Measurements from ENCODE around the gene CARS1.
"Not testable (repeated sequence)": the region's sequence is repeated elsewhere in the genome, so short reads cannot be mapped to it uniquely, and the experiment has no call there.

The CARS1 gene

DNA sequence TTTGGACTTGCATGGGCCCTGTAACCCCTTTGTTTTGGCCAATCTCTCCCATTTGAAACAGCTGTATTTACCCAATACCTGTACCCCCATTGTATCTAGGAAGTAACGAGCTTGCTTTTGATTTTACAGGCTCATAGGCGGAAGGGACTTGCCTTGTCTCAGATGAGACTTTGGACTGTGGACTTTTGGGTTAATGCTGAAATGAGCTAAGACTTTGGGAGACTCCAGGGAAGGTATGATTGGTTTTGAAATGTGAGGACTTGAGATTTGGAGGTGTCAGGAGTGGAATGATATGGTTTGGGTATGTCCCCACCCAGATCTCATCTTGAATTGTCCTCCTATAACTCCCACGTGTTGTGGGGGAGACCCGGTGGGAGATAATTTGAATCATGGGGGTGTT lies 6.2 kb upstream of the CARS1 start:
- H3K4me1 ChIP-seq (ENCODE audit: insufficient read depth, insufficient read length); H3K27me3 ChIP-seq (ENCODE audit: insufficient read depth, insufficient read length); H3K36me3 ChIP-seq (ENCODE audit: insufficient read depth, insufficient read length, low read length); H3K4me3 ChIP-seq (ENCODE audit: insufficient read length, low read depth); DNase-seq (ENCODE audit: low read depth, low spot score); H3K9ac ChIP-seq (ENCODE audit: insufficient read length, low read depth): not testable (repeated sequence)
- H3K9me3 ChIP-seq (ENCODE audit: insufficient read depth, low read length) = peaks cover 37% of the 10 kb centered on the region

DNA sequence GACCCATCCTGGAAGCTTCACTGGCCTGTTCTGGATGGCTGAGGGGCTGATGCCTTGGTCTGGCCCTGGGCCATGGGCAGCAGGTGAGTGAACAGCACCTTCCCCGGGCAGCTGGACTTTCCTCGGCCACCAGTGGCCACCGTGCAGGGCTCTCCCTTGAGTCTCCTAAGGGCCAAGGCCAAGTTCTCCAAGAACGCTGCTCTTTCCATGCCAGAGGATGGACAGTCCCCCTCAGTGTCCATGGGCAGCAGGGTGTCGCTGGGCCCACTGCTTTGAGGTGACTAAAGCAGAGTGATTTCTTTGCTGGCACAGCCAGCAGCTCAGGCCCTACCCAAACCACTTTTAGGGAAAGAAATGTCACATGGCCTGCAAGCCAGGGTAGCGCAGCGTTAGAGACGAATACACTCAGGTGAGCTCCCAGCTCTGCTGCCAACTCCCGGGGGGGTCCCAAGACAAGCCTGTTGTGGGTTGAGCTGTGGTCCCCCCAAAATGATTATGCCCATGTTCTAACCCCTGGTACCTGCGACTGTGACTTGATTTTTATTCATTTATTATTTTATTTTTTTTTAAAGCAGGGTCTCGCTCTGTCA lies 3.3 kb upstream of the CARS1 start:
- peaks cover 4% of the 10 kb centered on the region for H3K36me3 ChIP-seq (ENCODE audit: insufficient read depth, insufficient read length, low read length)
- no peak overlapping the region for H3K4me3 ChIP-seq (ENCODE audit: insufficient read length, low read depth)
- TF ChIP-seq SUZ12 (IDR thresholded peaks at IDR 0.05; ENCODE audit: extremely low read depth, insufficient read depth, insufficient read length) = no peak
- no peak for TF ChIP-seq ZNF274 (IDR thresholded peaks at IDR 0.05; ENCODE audit: low read depth, low read length)
- TF ChIP-seq YY1 (IDR thresholded peaks at IDR 0.05; ENCODE audit: insufficient read depth, insufficient read length) = no peak
- H3K9me3 ChIP-seq (ENCODE audit: insufficient read depth, low read length) = peaks cover 20% of the 10 kb centered on the region
- H3K27me3 ChIP-seq (ENCODE audit: insufficient read depth, insufficient read length) = no peaks in the 10 kb centered on the region
- peaks cover 15% of the 10 kb centered on the region for H3K4me1 ChIP-seq (ENCODE audit: insufficient read depth, insufficient read length)
- H3K9ac ChIP-seq (ENCODE audit: insufficient read length, low read depth) = no peak overlapping the region
- no peak for DNase-seq (ENCODE audit: low read depth, low spot score)

DNA sequence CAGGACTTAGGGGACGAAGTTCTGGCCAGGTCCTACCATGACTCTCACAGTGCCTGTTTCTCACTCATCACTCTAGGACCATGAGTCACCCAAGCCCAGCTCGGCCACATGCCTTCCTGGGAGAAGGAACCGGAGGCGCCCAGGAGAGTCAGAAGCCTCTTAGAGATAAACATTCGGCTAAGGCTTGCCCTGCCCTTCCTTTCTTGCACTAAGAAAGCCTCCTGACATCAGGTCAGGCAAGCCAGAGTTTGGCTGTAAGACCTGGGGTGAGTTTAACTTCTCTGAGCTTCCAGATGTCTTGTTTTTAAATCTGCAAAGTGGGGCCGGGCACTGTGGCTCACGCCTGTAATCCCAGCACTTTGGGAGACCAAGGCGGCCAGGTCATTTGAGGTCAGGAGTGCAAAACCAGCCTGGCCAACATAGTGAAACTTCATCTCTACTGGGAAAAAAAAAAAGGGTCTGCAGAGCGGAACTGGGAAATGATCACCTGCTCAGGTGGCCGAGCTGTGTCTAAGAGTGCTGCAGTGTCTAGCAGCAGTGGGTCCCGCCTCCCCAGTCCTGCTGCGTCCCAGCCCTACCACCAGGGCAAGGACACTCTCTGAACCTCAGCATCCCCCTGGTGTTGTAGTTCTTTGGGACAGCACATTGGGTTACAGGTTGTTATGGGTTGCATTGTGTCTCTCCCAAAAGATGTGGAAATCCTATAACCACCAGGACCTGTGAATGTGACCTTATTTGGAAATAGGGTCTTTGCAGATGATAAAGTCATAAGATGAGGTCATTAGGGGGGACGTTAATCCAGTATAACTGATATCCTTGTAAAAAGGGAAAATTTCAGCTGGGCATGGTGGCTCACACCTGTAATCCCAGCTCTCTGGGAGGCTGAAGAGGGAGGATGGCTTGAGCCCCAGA lies 1.8 kb upstream of the CARS1 start:
- no peak for TF ChIP-seq ZNF274 (IDR thresholded peaks at IDR 0.05; ENCODE audit: low read depth, low read length)
- TF ChIP-seq SUZ12 (IDR thresholded peaks at IDR 0.05; ENCODE audit: extremely low read depth, insufficient read depth, insufficient read length) = no peak
- no peak for TF ChIP-seq YY1 (IDR thresholded peaks at IDR 0.05; ENCODE audit: insufficient read depth, insufficient read length)
- peak; percentile 11 for DNase-seq (ENCODE audit: low read depth, low spot score)
- Histone ChIP-seq H3K27me3 (ENCODE audit: insufficient read depth, insufficient read length) (no peaks in the 10 kb centered on the region), H3K9me3 (ENCODE audit: insufficient read depth, low read length) (peaks cover 6% of the 10 kb centered on the region; the same call in 1 of the 2 replicates), H3K4me1 (ENCODE audit: insufficient read depth, insufficient read length) (peaks cover 15% of the 10 kb centered on the region), H3K9ac (ENCODE audit: insufficient read length, low read depth) (no peak overlapping the region), H3K36me3 (ENCODE audit: insufficient read depth, insufficient read length, low read length) (peaks cover 15% of the 10 kb centered on the region), H3K4me3 (ENCODE audit: insufficient read length, low read depth) (no peak overlapping the region)

DNA sequence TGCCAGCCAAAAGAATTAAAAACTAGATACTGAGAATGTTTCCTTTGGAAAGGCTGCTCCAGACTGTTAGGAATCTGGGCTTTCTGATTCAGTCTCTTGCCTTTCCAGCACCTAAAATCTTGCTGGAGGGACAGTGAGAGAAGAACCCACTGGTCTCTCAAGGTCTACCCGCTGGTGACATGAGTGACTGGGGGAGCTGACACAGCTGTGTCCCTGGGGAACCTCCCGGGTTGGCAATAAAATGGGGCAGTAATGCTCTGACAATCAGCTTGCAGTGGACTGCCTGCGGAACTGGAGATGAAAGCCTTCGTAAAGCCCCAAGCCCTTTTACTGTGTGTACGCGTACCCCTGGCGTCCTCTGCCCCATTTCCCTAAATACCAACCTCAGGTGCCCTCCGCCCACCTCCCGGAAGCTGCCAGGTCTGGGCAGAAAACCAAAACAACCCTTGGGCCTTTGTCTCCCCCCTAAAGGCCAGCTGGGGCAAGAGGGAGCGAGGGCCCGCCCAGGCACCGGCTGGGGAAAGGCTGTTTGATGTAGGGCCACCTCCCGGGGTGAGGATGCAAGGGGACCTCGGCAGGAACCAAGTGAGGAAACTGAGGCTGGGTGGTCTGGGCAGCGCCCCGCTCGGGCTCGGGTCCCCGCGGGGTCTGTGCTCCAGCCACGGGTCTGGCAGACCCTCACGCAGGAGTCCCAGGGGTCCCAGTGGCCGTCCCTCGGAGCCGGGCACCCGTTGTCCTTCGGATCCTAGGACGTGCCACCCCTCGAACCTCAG lies 741 bp downstream of the CARS1 start:
- no peaks in the 10 kb centered on the region for H3K9me3 ChIP-seq (ENCODE audit: insufficient read depth, low read length)
- H3K4me3 ChIP-seq (ENCODE audit: insufficient read length, low read depth) = peak overlapping the region; percentile 93
- TF ChIP-seq YY1 (IDR thresholded peaks at IDR 0.05; ENCODE audit: insufficient read depth, insufficient read length) (no peak), SUZ12 (IDR thresholded peaks at IDR 0.05; ENCODE audit: extremely low read depth, insufficient read depth, insufficient read length) (no peak), ZNF274 (IDR thresholded peaks at IDR 0.05; ENCODE audit: low read depth, low read length) (no peak)
- H3K36me3 ChIP-seq (ENCODE audit: insufficient read depth, insufficient read length, low read length) = peaks cover 37% of the 10 kb centered on the region
- H3K27me3 ChIP-seq (ENCODE audit: insufficient read depth, insufficient read length) = no peaks in the 10 kb centered on the region
- H3K4me1 ChIP-seq (ENCODE audit: insufficient read depth, insufficient read length) = peaks cover 12% of the 10 kb centered on the region
- peak overlapping the region; percentile 95 for H3K9ac ChIP-seq (ENCODE audit: insufficient read length, low read depth)
- DNase-seq (ENCODE audit: low read depth, low spot score) = no peak

DNA sequence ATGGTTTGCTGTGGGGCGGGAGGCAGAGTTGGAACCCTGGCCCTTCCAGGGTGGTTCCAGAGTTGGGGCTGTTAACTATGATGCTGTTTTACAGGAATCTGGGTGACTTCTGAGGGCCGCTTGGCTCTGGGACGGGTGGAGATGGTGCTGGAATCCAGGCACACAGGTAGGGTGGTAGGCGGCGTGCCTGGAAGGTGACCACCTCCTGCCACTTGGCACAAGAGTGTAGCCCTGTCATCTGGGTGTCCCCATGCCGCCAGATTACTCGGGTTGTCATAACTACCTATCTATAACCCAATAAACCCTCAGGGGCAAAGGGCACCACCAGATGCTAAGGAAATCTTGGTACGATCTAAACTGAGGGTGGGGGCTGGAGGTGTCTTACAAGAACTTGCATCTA lies 1.3 kb downstream of the CARS1 start:
- H3K9ac ChIP-seq (ENCODE audit: insufficient read length, low read depth) = peak overlapping the region; percentile 95
- peaks cover 14% of the 10 kb centered on the region for H3K4me1 ChIP-seq (ENCODE audit: insufficient read depth, insufficient read length)
- TF ChIP-seq SUZ12 (IDR thresholded peaks at IDR 0.05; ENCODE audit: extremely low read depth, insufficient read depth, insufficient read length) (no peak), YY1 (IDR thresholded peaks at IDR 0.05; ENCODE audit: insufficient read depth, insufficient read length) (no peak)
- H3K27me3 ChIP-seq (ENCODE audit: insufficient read depth, insufficient read length) = no peaks in the 10 kb centered on the region
- peaks cover 38% of the 10 kb centered on the region for H3K36me3 ChIP-seq (ENCODE audit: insufficient read depth, insufficient read length, low read length)
- peak overlapping the region; percentile 93 for H3K4me3 ChIP-seq (ENCODE audit: insufficient read length, low read depth)
- no peaks in the 10 kb centered on the region for H3K9me3 ChIP-seq (ENCODE audit: insufficient read depth, low read length)
- DNase-seq (ENCODE audit: low read depth, low spot score) = no peak

DNA sequence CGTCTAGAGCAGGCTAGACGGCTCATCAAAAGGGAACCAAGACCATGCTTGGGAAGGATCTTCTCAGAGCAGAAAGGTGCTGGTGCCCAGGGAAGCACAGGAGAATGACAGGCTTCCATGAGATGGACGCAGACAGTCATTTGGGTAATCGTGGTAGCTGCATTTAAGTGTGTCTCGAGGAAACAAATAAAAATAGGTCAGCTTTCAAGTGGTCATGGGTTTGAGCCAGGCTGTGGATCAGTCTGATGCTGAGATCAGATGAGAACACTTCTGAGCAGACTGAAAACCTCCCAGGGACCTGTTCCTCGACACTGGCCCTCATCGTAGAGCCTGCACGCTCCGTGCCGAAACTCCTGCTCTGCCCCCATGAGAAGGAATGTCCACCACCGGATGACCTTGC lies 4.7 kb downstream of the CARS1 start:
- Histone ChIP-seq H3K4me1 (ENCODE audit: insufficient read depth, insufficient read length) (peaks cover 27% of the 10 kb centered on the region), H3K4me3 (ENCODE audit: insufficient read length, low read depth) (no peak overlapping the region), H3K9me3 (ENCODE audit: insufficient read depth, low read length) (no peaks in the 10 kb centered on the region), H3K9ac (ENCODE audit: insufficient read length, low read depth) (peak overlapping the region; percentile 6), H3K27me3 (ENCODE audit: insufficient read depth, insufficient read length) (no peaks in the 10 kb centered on the region), H3K36me3 (ENCODE audit: insufficient read depth, insufficient read length, low read length) (peaks cover 61% of the 10 kb centered on the region)
- DNase-seq (ENCODE audit: low read depth, low spot score) = no peak
- TF ChIP-seq YY1 (IDR thresholded peaks at IDR 0.05; ENCODE audit: insufficient read depth, insufficient read length) (no peak), SUZ12 (IDR thresholded peaks at IDR 0.05; ENCODE audit: extremely low read depth, insufficient read depth, insufficient read length) (no peak), ZNF274 (IDR thresholded peaks at IDR 0.05; ENCODE audit: low read depth, low read length) (no peak)

DNA sequence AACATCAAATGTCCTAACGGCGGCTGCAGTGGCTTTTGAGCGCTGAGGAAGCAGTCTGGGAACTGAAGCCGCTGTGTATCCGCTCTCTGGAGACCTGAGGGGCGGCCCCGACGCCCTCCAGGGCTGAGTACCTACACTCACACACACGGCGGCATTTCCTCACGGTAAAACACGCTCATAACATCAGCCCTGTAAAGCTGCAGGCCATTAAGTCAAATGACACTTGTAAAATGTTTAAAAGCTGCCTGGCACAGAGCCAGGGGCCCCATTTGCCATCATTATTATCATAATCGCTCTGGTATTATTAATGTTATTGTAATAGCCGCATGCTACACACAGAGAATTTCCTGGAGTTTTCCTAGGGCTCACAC lies 5.1 kb downstream of the CARS1 start:
- TF ChIP-seq ZNF274 (IDR thresholded peaks at IDR 0.05; ENCODE audit: low read depth, low read length) (no peak), YY1 (IDR thresholded peaks at IDR 0.05; ENCODE audit: insufficient read depth, insufficient read length) (no peak), SUZ12 (IDR thresholded peaks at IDR 0.05; ENCODE audit: extremely low read depth, insufficient read depth, insufficient read length) (no peak)

More for the DNA sequence above, 5.1 kb downstream of the CARS1 start:
- Histone ChIP-seq H3K9ac (ENCODE audit: insufficient read length, low read depth) (no peak overlapping the region), H3K36me3 (ENCODE audit: insufficient read depth, insufficient read length, low read length) (peaks cover 66% of the 10 kb centered on the region), H3K27me3 (ENCODE audit: insufficient read depth, insufficient read length) (no peaks in the 10 kb centered on the region), H3K4me1 (ENCODE audit: insufficient read depth, insufficient read length) (peaks cover 27% of the 10 kb centered on the region), H3K9me3 (ENCODE audit: insufficient read depth, low read length) (no peaks in the 10 kb centered on the region), H3K4me3 (ENCODE audit: insufficient read length, low read depth) (no peak overlapping the region)
- DNase-seq (ENCODE audit: low read depth, low spot score) = no peak

Measured in NT2/D1 (cell line).